C4-2B (cell line): Measurements from ENCODE around the gene HS3ST5.

Experiments
- ZFX ChIP-seq: fragments of 450-650 bp; IDR thresholded peaks from 2 replicates; pipeline ENCODE4 v1.6.1; 2017
- TF ChIP-seq, protein P1 (sequence below): fragments of 450-650 bp; conservative IDR thresholded peaks from 2 replicates; pipeline ENCODE4 v1.5.1; 2017; ENCODE audit warnings: mild to moderate bottlenecking

DNA sequence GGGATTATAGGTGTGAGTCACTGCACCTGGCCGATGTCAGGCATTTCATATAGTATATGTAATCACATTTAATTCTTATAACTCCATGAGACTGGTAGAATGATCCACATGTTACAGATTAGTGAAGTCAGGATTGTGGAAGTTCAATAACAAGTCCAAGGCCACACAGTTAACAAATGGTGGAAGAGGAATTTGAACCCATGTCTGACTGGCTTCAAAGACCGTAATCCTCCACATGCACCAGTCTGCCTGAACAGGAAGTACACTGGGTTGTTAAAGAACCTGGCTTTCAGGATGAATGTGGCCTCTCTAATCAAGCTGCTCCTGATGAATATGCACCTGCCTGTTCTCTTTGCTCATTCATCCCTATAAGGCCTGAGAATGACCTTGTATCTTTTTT, 249.9 kb downstream of the HS3ST5 start:
- TF ChIP-seq, protein P1, sequence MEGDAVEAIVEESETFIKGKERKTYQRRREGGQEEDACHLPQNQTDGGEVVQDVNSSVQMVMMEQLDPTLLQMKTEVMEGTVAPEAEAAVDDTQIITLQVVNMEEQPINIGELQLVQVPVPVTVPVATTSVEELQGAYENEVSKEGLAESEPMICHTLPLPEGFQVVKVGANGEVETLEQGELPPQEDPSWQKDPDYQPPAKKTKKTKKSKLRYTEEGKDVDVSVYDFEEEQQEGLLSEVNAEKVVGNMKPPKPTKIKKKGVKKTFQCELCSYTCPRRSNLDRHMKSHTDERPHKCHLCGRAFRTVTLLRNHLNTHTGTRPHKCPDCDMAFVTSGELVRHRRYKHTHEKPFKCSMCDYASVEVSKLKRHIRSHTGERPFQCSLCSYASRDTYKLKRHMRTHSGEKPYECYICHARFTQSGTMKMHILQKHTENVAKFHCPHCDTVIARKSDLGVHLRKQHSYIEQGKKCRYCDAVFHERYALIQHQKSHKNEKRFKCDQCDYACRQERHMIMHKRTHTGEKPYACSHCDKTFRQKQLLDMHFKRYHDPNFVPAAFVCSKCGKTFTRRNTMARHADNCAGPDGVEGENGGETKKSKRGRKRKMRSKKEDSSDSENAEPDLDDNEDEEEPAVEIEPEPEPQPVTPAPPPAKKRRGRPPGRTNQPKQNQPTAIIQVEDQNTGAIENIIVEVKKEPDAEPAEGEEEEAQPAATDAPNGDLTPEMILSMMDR, result no peak
- no peak for TF ChIP-seq ZFX
